CD14-positive monocyte (primary cell): Measurements from ENCODE around the gene ZEB2. TPM values are rescaled to one million over a fixed set of nuclear protein-coding genes. Genes with fewer than 3 reads are reported as not detected.

Source experiments
- DNase-seq, 3 donors: peaks; one replicate each; pipeline ENCODE4 v3.0.0-alpha.2; 2011 to 2022
- H2AFZ ChIP-seq: 2 replicates; pipeline ENCODE4 v1.6.0; 2012; ENCODE audit warnings: mild to moderate bottlenecking, low read depth, low read length, inconsistent platforms; ENCODE audit not compliant: insufficient read depth, poor library complexity, severe bottlenecking
- H3K27ac ChIP-seq, 2 donors: 1 replicate in 1 of 2; 2 replicates in 1 of 2; pipeline ENCODE4 v1.5.1; 2012 to 2013; ENCODE audit warnings: low read length in 2 of 2, control low read depth in 1 of 2, inconsistent platforms in 1 of 2, low read depth in 1 of 2, mild to moderate bottlenecking in 1 of 2
- H3K27me3 ChIP-seq, 2 donors: one replicate each; pipeline versions ENCODE4 v1.6.0 to v1.6.1; 2011 to 2013; ENCODE audit warnings: low read length in 2 of 2; ENCODE audit not compliant: control insufficient read depth in 2 of 2, insufficient read depth in 2 of 2
- H3K36me3 ChIP-seq, 2 donors: replicated peaks in 1 of 2; 1 replicate in 1 of 2; 2 replicates in 1 of 2; pipeline versions ENCODE4 v1.5.1 to v1.6.1; 2012 to 2013; ENCODE audit warnings: low read length in 2 of 2, control low read depth in 1 of 2, inconsistent platforms in 1 of 2, mild to moderate bottlenecking in 1 of 2; ENCODE audit not compliant: insufficient read depth in 2 of 2, control insufficient read depth in 1 of 2
- H3K4me1 ChIP-seq, 2 donors: 1 replicate in 1 of 2; 2 replicates in 1 of 2; pipeline versions ENCODE4 v1.5.1 to v1.6.1; 2012 to 2013; ENCODE audit warnings: low read length in 2 of 2, control low read depth in 1 of 2, inconsistent platforms in 1 of 2, mild to moderate bottlenecking in 1 of 2, moderate library complexity in 1 of 2; ENCODE audit not compliant: insufficient read depth in 2 of 2, control insufficient read depth in 1 of 2
- H3K4me2 ChIP-seq: replicated peaks from 2 replicates; pipeline ENCODE3; 2012; ENCODE audit warnings: low read length, moderate library complexity, mild to moderate bottlenecking; ENCODE audit not compliant: poor library complexity, severe bottlenecking; ENCODE audit errors: extremely low read depth
- H3K4me3 ChIP-seq, 3 experiments: fragments of 200-600 bp in 1 of 3; sonication (generic) in 1 of 3; replicated peaks in 1 of 3; 1 replicate in 2 of 3; 2 replicates in 1 of 3; pipeline ENCODE4 v1.5.1; 2011 to 2013; ENCODE audit warnings: low read length in 3 of 3, mild to moderate bottlenecking in 3 of 3, control low read depth in 2 of 3, low read depth in 2 of 3, inconsistent platforms in 1 of 3, moderate library complexity in 1 of 3
- H3K79me2 ChIP-seq: 2 replicates; pipeline ENCODE4 v1.6.0; 2012; ENCODE audit warnings: mild to moderate bottlenecking, control low read depth, inconsistent platforms, low read length, moderate library complexity; ENCODE audit not compliant: insufficient read depth
- H3K9ac ChIP-seq: 2 replicates; pipeline ENCODE4 v1.6.0; 2017; ENCODE audit warnings: low read length, mild to moderate bottlenecking; ENCODE audit not compliant: insufficient read depth, poor library complexity, severe bottlenecking
- H3K9me3 ChIP-seq, 2 donors: replicated peaks in 1 of 2; 1 replicate in 1 of 2; 2 replicates in 1 of 2; pipeline versions ENCODE4 v1.5.1 to v1.6.1; 2012 to 2013; ENCODE audit warnings: low read length in 2 of 2, control low read depth in 1 of 2; ENCODE audit not compliant: control insufficient read depth in 1 of 2, insufficient read depth in 1 of 2
- H4K20me1 ChIP-seq: 2 replicates; pipeline ENCODE4 v1.6.0; 2012; ENCODE audit warnings: mild to moderate bottlenecking, low read length, control low read depth, moderate library complexity; ENCODE audit not compliant: insufficient read depth
- H3K27ac Mint-ChIP-seq, 7 donors: one replicate each; pipeline ENCODE4 v1.8.0; 2020; ENCODE audit warnings: mild to moderate bottlenecking in 7 of 7, mixed read lengths in 7 of 7, moderate library complexity in 6 of 7, inconsistent platforms in 2 of 7
- H3K27me3 Mint-ChIP-seq, 3 donors: one replicate each; pipeline ENCODE4 v1.8.0; 2021 to 2022; ENCODE audit warnings: low read depth in 3 of 3, mild to moderate bottlenecking in 3 of 3, mixed read lengths in 3 of 3, moderate library complexity in 3 of 3, inconsistent platforms in 1 of 3
- H3K36me3 Mint-ChIP-seq, 2 donors: one replicate each; pipeline ENCODE4 v1.8.0; 2020; ENCODE audit warnings: mixed read lengths in 2 of 2, inconsistent platforms in 1 of 2, mild to moderate bottlenecking in 1 of 2
- H3K4me1 Mint-ChIP-seq: one replicate; pipeline ENCODE4 v1.8.0; 2020; ENCODE audit warnings: mild to moderate bottlenecking, mixed read lengths
- H3K4me3 Mint-ChIP-seq, 2 donors: one replicate each; pipeline ENCODE4 v1.8.0; 2020; ENCODE audit warnings: mild to moderate bottlenecking in 2 of 2, mixed read lengths in 2 of 2, moderate library complexity in 1 of 2
- H3K9me3 Mint-ChIP-seq, 7 donors: one replicate each; pipeline ENCODE4 v1.8.0; 2020 to 2022; ENCODE audit warnings: mixed read lengths in 7 of 7, mild to moderate bottlenecking in 6 of 7, moderate library complexity in 6 of 7, inconsistent platforms in 2 of 7
- WGBS: methylation state at CpG from one replicate; pipeline ENCODE4 v1.1.5; 2013; ENCODE audit warnings: missing lambda C conversion rate; ENCODE audit not compliant: insufficient coverage; 5-methylcytosine and 5-hydroxymethylcytosine counted together
- intact Hi-C, 2 donors: fragments of 100-400 bp; cut with micrococcal nuclease; formaldehyde crosslinking; loops; one replicate each; pipeline versions ENCODE4 v1.15.0 to v1.15.1; 2023
- polyA plus RNA-seq, 3 donors: library from polyadenylated mRNA; depleted of rRNA in 1 of 3; unstranded in 2 of 3; stranded (reverse) in 1 of 3; fragments of 300-500 nt in 2 of 3; fragments of >200 nt in 1 of 3; fragmentation: Illumina TruSeq in 2 of 3; gene quantifications; 1 replicate in 2 of 3; 2 replicates in 1 of 3; pipeline ENCODE4 v1.2.3, GENCODE V29; 2012 to 2021
- TF ChIP-seq, protein P1 (sequence below): fragments of 200-600 bp; IDR thresholded peaks from one replicate; pipeline ENCODE4 v1.8.0; 2022; ENCODE audit warnings: antibody characterized with exemption, mild to moderate bottlenecking

ZEB2 gene
- polyA plus RNA-seq, 3 donors: 76.8 to 325 (median 93.8) TPM

DNA sequence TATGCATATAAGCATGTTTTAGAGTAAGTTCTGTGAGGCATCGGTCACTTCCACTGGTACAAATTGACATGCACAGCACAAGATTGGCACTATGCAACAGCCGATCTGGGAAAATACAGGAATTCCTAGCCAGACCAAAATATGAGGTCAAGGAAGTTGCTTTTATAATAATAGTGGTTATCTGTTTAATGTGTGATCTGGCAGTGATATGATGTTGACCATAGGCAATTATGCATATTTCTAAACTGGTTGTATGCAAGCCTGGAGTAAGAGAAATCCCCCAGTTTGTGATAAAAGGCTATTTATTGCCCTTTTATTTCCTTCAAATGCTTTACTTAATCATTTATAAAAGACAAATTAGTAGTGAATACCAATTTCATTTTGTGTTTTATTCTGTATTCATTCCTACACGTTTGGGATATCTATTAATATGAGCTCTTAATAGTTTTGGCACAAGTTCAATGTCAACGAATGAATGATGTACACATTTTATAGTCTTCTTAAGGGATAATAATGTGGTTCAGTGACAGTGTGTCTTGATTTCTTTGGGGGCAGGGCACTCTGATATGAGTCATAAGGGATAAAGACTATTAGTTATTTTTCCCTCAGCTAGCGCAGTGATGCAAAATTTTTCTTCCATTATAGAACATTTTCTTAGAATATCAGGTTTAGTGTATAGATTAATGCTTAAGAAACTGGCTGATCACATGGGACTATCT, 34.7 kb upstream of the ZEB2 start:
- no peak overlapping the region for H3K27ac Mint-ChIP-seq
- Histone ChIP-seq H2AFZ (no peak overlapping the region), H3K27me3 (no peaks in the 10 kb centered on the region), H3K79me2 (no peaks in the 10 kb centered on the region), H3K4me3 (no peak overlapping the region), H4K20me1 (no peaks in the 10 kb centered on the region), H3K4me1 (peaks cover 7 to 9% of the 10 kb centered on the region in 2 donors), H3K9ac (no peak overlapping the region), H3K9me3 (no peaks in the 10 kb centered on the region), H3K36me3 (no peaks in the 10 kb centered on the region), H3K4me2 (no peak overlapping the region), H3K27ac (no peak overlapping the region)
- H3K4me1 Mint-ChIP-seq: peaks cover 18% of the 10 kb centered on the region
- H3K9me3 Mint-ChIP-seq: peaks cover 0 to 5% (median 1%) of the 10 kb centered on the region in 7 donors
- H3K4me3 Mint-ChIP-seq: no peak overlapping the region
- WGBS: 100% methylated on average over 1 of the region's 5 CpGs
- H3K36me3 Mint-ChIP-seq: peaks cover 4 to 6% of the 10 kb centered on the region in 2 donors
- peaks cover 0 to 3% (median 1%) of the 10 kb centered on the region in 3 donors for H3K27me3 Mint-ChIP-seq
- intact Hi-C loops: no loop called here
- TF ChIP-seq, protein P1, sequence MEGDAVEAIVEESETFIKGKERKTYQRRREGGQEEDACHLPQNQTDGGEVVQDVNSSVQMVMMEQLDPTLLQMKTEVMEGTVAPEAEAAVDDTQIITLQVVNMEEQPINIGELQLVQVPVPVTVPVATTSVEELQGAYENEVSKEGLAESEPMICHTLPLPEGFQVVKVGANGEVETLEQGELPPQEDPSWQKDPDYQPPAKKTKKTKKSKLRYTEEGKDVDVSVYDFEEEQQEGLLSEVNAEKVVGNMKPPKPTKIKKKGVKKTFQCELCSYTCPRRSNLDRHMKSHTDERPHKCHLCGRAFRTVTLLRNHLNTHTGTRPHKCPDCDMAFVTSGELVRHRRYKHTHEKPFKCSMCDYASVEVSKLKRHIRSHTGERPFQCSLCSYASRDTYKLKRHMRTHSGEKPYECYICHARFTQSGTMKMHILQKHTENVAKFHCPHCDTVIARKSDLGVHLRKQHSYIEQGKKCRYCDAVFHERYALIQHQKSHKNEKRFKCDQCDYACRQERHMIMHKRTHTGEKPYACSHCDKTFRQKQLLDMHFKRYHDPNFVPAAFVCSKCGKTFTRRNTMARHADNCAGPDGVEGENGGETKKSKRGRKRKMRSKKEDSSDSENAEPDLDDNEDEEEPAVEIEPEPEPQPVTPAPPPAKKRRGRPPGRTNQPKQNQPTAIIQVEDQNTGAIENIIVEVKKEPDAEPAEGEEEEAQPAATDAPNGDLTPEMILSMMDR: no peak
- DNase-seq: no peak

DNA sequence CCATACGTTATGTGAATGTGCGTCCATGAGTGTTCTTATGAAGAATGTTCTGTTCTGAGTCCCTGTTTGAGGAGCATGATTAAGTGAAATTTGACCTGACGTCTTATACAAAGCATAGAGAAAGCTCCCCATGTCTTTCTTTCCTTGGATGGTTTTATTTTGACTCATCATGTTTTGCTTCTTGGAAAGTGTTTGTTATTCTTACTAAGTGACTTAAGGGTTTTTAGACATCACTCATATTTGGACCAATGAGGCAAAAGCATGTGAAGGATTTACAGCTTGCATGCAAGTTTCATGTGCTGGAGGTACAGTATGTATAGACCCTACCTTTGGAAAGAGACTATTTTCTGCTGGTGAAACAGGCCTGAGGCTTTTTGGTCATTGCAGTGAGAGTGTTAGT, 33.5 kb upstream of the ZEB2 start:
- Mint-ChIP-seq H3K9me3 (peaks cover 0 to 5% (median 1%) of the 10 kb centered on the region in 7 donors), H3K4me1 (peaks cover 10% of the 10 kb centered on the region), H3K27ac (no peak overlapping the region), H3K4me3 (no peak overlapping the region), H3K36me3 (peaks cover 3 to 4% of the 10 kb centered on the region in 2 donors), H3K27me3 (peaks cover 0 to 3% (median 1%) of the 10 kb centered on the region in 3 donors)
- intact Hi-C loops: no loop called here
- no peaks in the 10 kb centered on the region for H3K79me2 ChIP-seq
- no peak overlapping the region for H3K9ac ChIP-seq
- H3K4me1 ChIP-seq: peaks cover 6% of the 10 kb centered on the region in 2 donors
- WGBS: 100% methylated on average over 2 of the region's 3 CpGs
- H3K4me3 ChIP-seq: no peak overlapping the region
- H4K20me1 ChIP-seq: no peaks in the 10 kb centered on the region
- H3K27me3 ChIP-seq: no peaks in the 10 kb centered on the region
- no peak overlapping the region for H2AFZ ChIP-seq
- no peak overlapping the region for H3K27ac ChIP-seq
- H3K9me3 ChIP-seq: no peaks in the 10 kb centered on the region
- no peak for DNase-seq
- H3K36me3 ChIP-seq: no peaks in the 10 kb centered on the region
- no peak overlapping the region for H3K4me2 ChIP-seq
- TF ChIP-seq, protein P1: no peak
